ENCODE data around the gene ITGA1.
"Not testable (repeated sequence)": the region's sequence is repeated elsewhere in the genome, so short reads cannot be mapped to it uniquely, and the experiment has no call there.

ITGA1 gene

DNA sequence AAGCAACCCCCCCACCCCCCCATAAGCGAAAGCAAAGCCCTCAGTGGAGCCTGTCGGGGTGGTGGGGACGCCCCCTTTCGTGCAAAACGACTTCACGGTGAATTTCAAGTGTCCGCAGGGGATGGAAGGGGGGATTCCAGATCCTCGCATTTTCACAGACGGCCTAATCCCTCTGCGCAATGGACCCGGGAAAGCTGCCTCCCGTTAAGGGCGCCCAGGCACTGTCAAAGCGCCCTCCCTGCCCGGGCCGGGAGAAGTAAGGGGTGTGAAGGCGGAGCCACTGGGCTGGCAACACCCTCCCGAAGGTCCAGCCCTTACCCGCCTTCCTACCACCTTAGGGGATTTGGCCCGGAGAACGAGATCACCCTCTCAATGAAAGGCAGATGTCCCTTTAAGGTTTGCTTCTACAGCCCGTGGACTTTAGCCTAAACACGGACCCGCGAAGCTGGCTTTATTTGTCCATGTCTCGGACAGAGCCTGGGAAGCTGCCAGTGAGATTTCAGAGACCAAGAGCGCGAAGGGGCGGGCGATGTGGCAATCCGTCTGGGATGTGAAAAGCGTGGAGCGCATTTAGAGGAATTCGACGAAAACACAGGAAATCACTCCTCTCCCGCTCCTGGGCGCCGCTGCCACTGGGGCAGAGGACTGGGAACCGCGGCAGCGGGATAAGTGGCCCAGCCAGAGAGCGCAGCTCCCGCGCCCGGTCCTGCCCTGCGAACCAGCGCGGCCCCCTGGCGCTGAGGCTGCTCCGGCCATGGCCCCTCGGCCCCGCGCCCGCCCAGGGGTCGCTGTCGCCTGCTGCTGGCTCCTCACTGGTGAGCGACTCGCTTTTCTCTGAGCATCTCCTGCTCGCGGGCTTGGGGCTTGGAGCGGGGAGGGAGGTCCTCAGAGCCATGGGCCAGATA lies at the start of gene ITGA1, which contains the start of gene PELO:
Gene ITGA1 (plus strand): TSS at position 317 of the 905 bp plus-strand sequence. CDS start 438 bp downstream, at position 755.
Gene PELO (plus strand): TSS at position 317 of the 905 bp plus-strand sequence. CDS start 12,479 bp downstream, outside the sequence.
- DNase-seq: peak; percentile 2

- no peak for DNase-seq
Measured at GRCh38 chr5:52738095-52738506, 49.6 kb upstream of the ITGA1 start.

DNA sequence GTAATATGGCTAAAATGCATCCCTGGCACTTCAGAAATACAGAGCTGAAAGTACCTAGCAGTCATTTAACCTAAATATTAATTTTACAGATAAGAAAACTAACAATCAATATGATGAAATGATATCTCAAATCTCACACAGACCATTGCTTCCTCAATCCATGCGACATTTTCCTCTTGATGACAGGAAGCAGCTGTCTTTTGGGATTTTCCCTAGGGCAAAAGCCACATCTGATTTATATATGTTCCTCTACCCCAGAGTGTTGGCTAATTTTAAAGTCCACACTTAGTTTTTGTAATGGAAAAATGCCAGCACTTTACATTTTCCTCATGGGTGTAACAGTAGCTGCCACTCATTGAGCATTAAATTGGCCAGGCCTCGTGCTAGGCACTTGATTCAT lies 47.7 kb upstream of the ITGA1 start:
- DNase-seq: no peak

- no peak for DNase-seq
Measured at GRCh38 chr5:52743012-52743411, 44.7 kb upstream of the ITGA1 start.

DNA sequence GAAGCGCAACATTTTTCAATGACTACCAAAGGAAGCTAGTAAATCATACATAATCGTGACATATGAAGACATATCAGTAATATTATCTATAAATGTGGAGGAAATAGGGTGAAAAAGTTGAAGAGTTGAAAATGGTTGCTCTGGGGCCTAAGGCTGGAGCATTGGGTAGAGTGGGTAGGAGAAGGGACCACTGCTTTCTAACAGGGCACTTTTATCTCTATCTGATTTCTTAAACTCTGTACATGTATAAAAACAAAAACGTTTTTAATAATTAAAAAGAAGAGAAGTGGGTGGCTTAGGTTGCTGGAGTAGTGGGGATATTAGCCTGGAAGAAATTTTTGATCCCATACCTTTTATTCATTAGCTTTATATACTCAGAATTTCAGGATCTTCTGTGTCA lies 44.2 kb upstream of the ITGA1 start:
- DNase-seq: no peak

DNA sequence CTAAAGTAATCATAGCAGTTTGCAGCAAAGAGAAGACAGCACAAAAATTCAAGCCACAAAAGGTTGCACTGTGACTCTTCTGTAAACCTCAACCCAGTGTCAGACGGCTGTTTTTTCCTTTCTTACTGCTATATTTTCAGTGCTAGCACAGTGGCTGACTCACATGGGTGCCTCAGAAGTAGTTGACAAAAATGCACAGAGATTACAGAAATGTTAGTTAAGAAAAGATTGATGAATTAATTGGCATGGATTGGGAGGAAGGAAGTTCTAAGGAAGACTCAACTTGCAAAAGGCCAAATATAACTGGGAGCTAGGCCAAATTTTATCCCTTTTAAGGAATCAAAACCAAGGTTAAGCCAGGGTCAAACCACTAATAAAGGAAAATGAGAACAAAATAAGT lies 43.7 kb upstream of the ITGA1 start:
- DNase-seq: no peak

DNA sequence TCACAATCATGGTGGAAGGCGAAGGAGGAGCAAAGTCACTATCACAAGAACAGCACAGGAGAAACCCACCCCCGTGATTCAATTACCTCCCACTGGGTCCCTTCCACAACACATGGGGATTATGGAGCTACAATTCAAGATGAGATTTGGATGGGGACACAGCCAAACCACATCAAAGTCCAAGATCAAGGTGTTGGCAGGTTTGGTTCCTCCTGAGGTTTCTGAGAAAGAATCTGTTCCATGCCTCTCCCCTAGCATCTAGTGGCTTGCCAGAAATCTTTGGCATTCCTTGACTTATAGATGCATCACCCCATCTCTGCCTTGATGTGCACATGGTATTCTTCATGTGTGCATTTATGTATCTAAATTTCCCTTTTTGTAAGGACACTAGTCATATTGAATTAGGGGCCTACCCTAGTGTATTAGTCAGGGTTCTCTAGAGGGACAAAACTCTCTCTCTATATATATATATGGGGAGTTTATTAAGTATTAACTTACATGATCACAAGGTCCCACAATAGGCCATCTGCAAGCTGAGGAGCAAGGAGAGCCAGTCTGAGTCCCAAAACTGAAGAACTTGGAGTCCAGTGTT lies 42.8 kb upstream of the ITGA1 start:
- DNase-seq: not testable (repeated sequence)

DNA sequence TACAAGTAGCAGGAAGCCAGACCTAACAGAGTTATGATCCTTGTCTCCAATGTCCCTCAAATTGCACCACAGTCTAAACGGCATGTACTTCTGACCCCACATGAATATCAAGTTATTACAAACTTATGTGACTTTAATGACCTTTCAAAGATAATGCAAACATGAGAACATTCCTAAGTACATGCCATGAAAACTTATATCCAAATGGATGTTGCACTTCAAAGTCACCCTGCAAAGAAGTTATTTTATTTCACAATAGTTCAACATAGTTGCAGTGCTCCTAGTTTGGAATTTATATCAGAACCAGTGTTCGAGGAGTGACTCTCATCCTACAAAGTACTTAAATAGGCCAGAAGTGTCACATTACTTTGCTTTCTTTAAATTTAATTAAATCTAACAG lies 41.2 kb upstream of the ITGA1 start:
- DNase-seq: no peak

DNA sequence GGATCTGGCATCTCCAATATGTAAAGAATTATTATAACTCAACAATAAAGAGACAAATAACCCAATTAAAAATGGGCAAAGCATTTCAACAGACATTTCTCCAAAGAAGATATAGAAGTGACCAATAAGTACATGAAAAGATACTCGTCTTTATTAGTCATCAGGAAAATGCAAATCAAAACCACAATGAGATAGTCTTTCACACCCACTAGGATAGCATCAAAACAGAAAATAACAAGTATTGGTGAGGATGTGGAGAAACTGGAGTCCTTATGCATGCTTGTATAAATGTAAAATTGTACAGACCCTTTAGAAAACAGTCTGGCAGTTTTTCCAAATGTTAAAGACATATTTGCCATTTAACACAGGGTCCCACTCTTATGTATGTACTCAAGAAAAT lies 39.1 kb upstream of the ITGA1 start:
- DNase-seq: no peak

GRCh38 chr5:52749666-52750065 lies 38.0 kb upstream of the ITGA1 start:
- no peak for DNase-seq

GRCh38 chr5:52751137-52751536 lies 36.6 kb upstream of the ITGA1 start:
- DNase-seq: no peak

- DNase-seq: no peak
Measured at GRCh38 chr5:52754051-52754450, 33.7 kb upstream of the ITGA1 start.

DNA sequence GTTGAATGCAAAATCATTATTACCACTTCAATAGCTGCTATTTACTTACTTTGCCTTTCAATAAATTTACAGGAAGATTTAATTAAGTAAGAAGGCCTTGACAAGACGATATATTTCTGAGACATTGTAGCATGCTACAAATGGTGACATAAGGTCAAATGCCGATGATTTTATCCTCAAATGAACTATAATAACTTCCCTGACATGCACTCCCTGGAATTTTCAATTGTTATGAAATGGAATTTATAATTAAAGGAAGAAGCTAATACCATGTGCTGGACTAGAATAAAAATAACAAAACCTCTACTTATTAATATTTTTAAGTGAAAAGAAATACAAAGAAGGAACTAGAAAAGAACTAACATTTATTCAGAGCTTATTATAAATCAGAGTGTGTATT lies 30.2 kb upstream of the ITGA1 start:
- DNase-seq: no peak

- DNase-seq: no peak
Measured at GRCh38 chr5:52758014-52758413, 29.7 kb upstream of the ITGA1 start.

DNA sequence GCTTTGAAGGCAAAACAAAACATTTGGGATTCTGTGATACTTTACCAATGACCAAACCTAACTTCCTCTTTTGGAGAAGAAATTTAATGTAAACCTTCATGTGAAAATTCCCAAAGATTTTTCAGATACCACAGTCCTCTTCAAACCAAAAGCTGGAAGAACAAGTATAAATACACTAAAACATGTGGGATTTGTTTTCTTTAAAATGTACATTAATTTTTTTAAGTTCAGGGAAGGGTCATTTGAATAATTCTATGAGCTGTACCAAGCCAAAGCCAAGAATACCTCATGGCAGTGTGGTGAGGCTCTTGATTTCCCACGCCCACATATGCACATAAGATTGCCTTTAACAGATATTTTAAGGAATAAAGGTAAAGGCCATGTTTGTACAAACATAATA lies 28.4 kb upstream of the ITGA1 start:
- no peak for DNase-seq

DNA sequence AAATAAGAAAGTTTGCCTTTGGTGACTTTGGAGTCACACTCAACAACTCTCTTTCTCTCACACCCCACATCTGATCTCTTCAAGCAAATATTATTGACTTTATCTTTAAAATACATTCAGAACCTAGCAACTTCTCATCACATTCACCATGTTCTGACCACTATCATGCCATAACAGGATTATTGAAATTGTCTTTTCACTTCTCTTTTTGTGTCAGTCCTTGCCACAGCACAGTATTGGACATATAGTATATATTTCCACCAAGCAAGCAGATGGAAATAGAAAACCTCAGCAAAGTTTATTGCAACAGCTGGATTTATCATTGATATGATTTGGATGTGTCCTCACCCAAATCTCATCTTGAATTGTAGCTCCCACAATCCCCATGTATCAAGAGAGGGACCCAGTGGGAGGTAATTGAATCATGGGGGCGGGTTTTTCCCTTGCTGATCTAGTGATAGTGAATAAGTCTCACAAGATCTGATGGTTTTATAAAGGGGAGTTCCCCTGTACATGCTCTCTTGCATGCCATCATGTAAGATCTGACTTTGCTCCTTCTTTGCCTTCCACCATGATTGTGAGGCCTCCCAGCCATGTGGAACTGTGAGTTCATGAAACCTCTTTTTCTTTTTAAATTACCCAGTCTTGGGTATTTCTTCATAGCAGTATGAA lies 26.9 kb upstream of the ITGA1 start:
- DNase-seq: no peak

DNA sequence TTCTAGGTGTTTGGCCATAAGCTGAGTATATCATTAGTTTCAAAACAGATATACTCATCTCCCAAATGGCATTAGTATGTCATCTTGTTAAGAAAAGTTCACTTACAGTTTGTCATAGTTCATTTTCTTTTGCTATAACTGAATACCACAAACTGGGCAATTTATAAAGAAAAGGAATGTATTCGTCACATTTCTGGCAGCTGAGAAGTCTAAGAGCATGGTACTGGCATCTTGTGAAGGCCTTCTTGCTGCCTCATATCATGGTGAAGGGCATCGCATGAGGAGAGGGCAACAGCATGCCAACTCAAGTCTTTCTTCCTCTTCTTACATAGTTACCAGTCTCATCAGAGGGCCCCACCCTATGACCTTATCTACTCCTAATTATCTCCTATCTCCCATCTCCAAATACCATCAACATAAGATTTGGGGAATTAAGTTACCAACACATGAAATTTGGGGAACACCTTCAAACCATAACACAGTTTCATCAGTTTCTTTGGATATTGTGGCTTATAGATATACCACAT lies 20.4 kb upstream of the ITGA1 start:
- DNase-seq: no peak

GRCh38 chr5:52767766-52768480 lies 19.8 kb upstream of the ITGA1 start:
- DNase-seq: no peak

- DNase-seq: no peak
Measured at GRCh38 chr5:52769061-52769460, 18.7 kb upstream of the ITGA1 start.

GRCh38 chr5:52770287-52770939 lies 17.3 kb upstream of the ITGA1 start:
- DNase-seq: no peak

GRCh38 chr5:52771343-52772039 lies 16.2 kb upstream of the ITGA1 start:
- no peak for DNase-seq

DNA sequence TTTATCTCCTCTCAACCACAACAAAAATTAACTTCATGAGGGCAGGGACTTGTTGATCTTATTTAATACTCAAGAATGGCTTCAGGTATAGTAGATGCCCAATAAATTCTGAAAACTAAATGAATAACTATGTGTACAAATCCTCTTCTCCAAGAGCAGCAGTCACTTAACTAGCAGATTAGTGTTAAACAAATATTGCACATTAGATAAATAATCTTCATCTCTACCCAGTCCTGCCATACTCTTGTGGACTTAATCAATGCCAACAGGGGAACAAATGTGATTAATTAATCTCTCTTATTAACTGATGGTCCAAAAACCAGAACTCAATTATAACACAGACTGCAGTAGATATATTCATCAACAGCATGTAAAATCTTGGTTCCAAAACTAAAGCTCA lies 15.0 kb upstream of the ITGA1 start:
- no peak for DNase-seq

Data from NCI-H526 treated with DMSO at 0.1 percent for 48 hours (cell line).